Measurements from ENCODE around the gene SGMS1.

SGMS1 gene

GRCh38 chr10:50312464-50313437 lies 311.0 kb downstream of the SGMS1 start:
- H2BK120ac ChIP-seq (ENCODE audit: low read depth, low read length): no peak overlapping the region
- peak overlapping the region; percentile 45 for H3K9ac ChIP-seq (ENCODE audit: low read length)
- H4K8ac ChIP-seq (ENCODE audit: low read length): no peak overlapping the region
- H2AFZ ChIP-seq (ENCODE audit: low read depth, low read length): no peak overlapping the region
- peaks cover 9% of the 10 kb centered on the region for H3K79me1 ChIP-seq (replicated peaks; ENCODE audit: low read length, poor library complexity, severe bottlenecking)
- H2BK12ac ChIP-seq (ENCODE audit: low read length in 2 of 2): no peak overlapping the region
- no peaks in the 10 kb centered on the region for H3K4me1 ChIP-seq (ENCODE audit: control insufficient read depth, insufficient read depth, low read depth, low read length)
- peak; percentile 54 for DNase-seq
- no peak overlapping the region for H3K14ac ChIP-seq (ENCODE audit: low read length in 2 of 2)
- peaks cover 16% of the 10 kb centered on the region for H3K9me3 ChIP-seq (ENCODE audit: control insufficient read depth, low read length)
- no peak overlapping the region for H2BK5ac ChIP-seq (ENCODE audit: low read depth, low read length, poor library complexity, severe bottlenecking)
- no peak overlapping the region for H3K4ac ChIP-seq (ENCODE audit: low read depth in 1 of 2, low read length in 2 of 2)
- no peak overlapping the region for H3K4me3 ChIP-seq (ENCODE audit: insufficient read depth in 1 of 2, low read depth in 1 of 2, low read length in 2 of 2)
- H3K4me2 ChIP-seq (ENCODE audit: low read length, poor library complexity, severe bottlenecking): no peak overlapping the region
- no peak overlapping the region for H3K23ac ChIP-seq (ENCODE audit: low read length in 2 of 2)
- no peak overlapping the region for H3K27ac ChIP-seq (ENCODE audit: low read length, poor library complexity, severe bottlenecking)
- no peak overlapping the region for H3K18ac ChIP-seq (ENCODE audit: low read depth in 1 of 2, low read length in 2 of 2)
- WGBS: 77% methylated on average over 6 of the region's 10 CpGs
- no peak overlapping the region for H2AK5ac ChIP-seq (ENCODE audit: low read length, severe bottlenecking)
- no peak overlapping the region for H4K91ac ChIP-seq (ENCODE audit: low read length)
- no peaks in the 10 kb centered on the region for H3K27me3 ChIP-seq (ENCODE audit: control insufficient read depth in 1 of 2, insufficient read depth in 1 of 2, low read length in 2 of 2)
- peaks cover 10 to 35% of the 10 kb centered on the region in 2 experiments for H3K36me3 ChIP-seq (ENCODE audit: control insufficient read depth in 1 of 2, insufficient read depth in 2 of 2, low read depth in 1 of 2, low read length in 2 of 2)
- H2BK15ac ChIP-seq (ENCODE audit: low read depth, poor library complexity, severe bottlenecking): no peak overlapping the region

GRCh38 chr10:50310560-50311174 lies 313.1 kb downstream of the SGMS1 start:
- no peak for DNase-seq
- no peak overlapping the region for H3K4me3 ChIP-seq (ENCODE audit: insufficient read depth in 1 of 2, low read depth in 1 of 2, low read length in 2 of 2)
- peaks cover 10 to 55% of the 10 kb centered on the region in 2 experiments for H3K36me3 ChIP-seq (ENCODE audit: control insufficient read depth in 1 of 2, insufficient read depth in 2 of 2, low read depth in 1 of 2, low read length in 2 of 2)
- H3K4me1 ChIP-seq (ENCODE audit: control insufficient read depth, insufficient read depth, low read depth, low read length): no peaks in the 10 kb centered on the region
- H2BK5ac ChIP-seq (ENCODE audit: low read depth, low read length, poor library complexity, severe bottlenecking): no peak overlapping the region
- H2AK5ac ChIP-seq (ENCODE audit: low read length, severe bottlenecking): no peak overlapping the region
- no peak overlapping the region for H3K27ac ChIP-seq (ENCODE audit: low read length, poor library complexity, severe bottlenecking)
- no peak overlapping the region for H3K14ac ChIP-seq (ENCODE audit: low read length in 2 of 2)
- no peak overlapping the region for H3K4me2 ChIP-seq (ENCODE audit: low read length, poor library complexity, severe bottlenecking)
- no peak overlapping the region for H3K4ac ChIP-seq (ENCODE audit: low read depth in 1 of 2, low read length in 2 of 2)
- H4K8ac ChIP-seq (ENCODE audit: low read length): no peak overlapping the region
- no peak overlapping the region for H4K91ac ChIP-seq (ENCODE audit: low read length)
- H2BK15ac ChIP-seq (ENCODE audit: low read depth, poor library complexity, severe bottlenecking): no peak overlapping the region
- H2AFZ ChIP-seq (ENCODE audit: low read depth, low read length): no peak overlapping the region
- no peaks in the 10 kb centered on the region for H3K27me3 ChIP-seq (ENCODE audit: control insufficient read depth in 1 of 2, insufficient read depth in 1 of 2, low read length in 2 of 2)
- peak overlapping the region in 1 of 2 experiments; percentile 51 for H3K23ac ChIP-seq (ENCODE audit: low read length in 2 of 2)
- 92% methylated on average over 3 of the region's 4 CpGs for WGBS
- no peak overlapping the region for H2BK12ac ChIP-seq (ENCODE audit: low read length in 2 of 2)
- peaks cover 16% of the 10 kb centered on the region for H3K9me3 ChIP-seq (ENCODE audit: control insufficient read depth, low read length)
- peaks cover 9% of the 10 kb centered on the region for H3K79me1 ChIP-seq (replicated peaks; ENCODE audit: low read length, poor library complexity, severe bottlenecking)
- H2BK120ac ChIP-seq (ENCODE audit: low read depth, low read length): no peak overlapping the region
- no peak overlapping the region for H3K9ac ChIP-seq (ENCODE audit: low read length)
- H3K18ac ChIP-seq (ENCODE audit: low read depth in 1 of 2, low read length in 2 of 2): peak overlapping the region in 1 of 2 experiments; percentile 21

- Histone ChIP-seq H3K4me3 (ENCODE audit: insufficient read depth in 1 of 2, low read depth in 1 of 2, low read length in 2 of 2) (no peak overlapping the region), H3K9ac (ENCODE audit: low read length) (no peak overlapping the region), H4K91ac (ENCODE audit: low read length) (no peak overlapping the region), H3K36me3 (ENCODE audit: control insufficient read depth in 1 of 2, insufficient read depth in 2 of 2, low read depth in 1 of 2, low read length in 2 of 2) (peaks cover 10 to 56% of the 10 kb centered on the region in 2 experiments), H2AFZ (ENCODE audit: low read depth, low read length) (no peak overlapping the region), H3K4ac (ENCODE audit: low read depth in 1 of 2, low read length in 2 of 2) (no peak overlapping the region), H3K23ac (ENCODE audit: low read length in 2 of 2) (no peak overlapping the region), H3K27me3 (ENCODE audit: control insufficient read depth in 1 of 2, insufficient read depth in 1 of 2, low read length in 2 of 2) (no peaks in the 10 kb centered on the region), H3K18ac (ENCODE audit: low read depth in 1 of 2, low read length in 2 of 2) (no peak overlapping the region), H2BK12ac (ENCODE audit: low read length in 2 of 2) (no peak overlapping the region), H2BK15ac (ENCODE audit: low read depth, poor library complexity, severe bottlenecking) (no peak overlapping the region), H3K14ac (ENCODE audit: low read length in 2 of 2) (no peak overlapping the region), H2BK120ac (ENCODE audit: low read depth, low read length) (no peak overlapping the region), H3K4me1 (ENCODE audit: control insufficient read depth, insufficient read depth, low read depth, low read length) (no peaks in the 10 kb centered on the region), H3K27ac (ENCODE audit: low read length, poor library complexity, severe bottlenecking) (no peak overlapping the region), H3K79me1 (replicated peaks; ENCODE audit: low read length, poor library complexity, severe bottlenecking) (peaks cover 6% of the 10 kb centered on the region), H3K4me2 (ENCODE audit: low read length, poor library complexity, severe bottlenecking) (no peak overlapping the region), H4K8ac (ENCODE audit: low read length) (no peak overlapping the region), H3K9me3 (ENCODE audit: control insufficient read depth, low read length) (peaks cover 16% of the 10 kb centered on the region), H2BK5ac (ENCODE audit: low read depth, low read length, poor library complexity, severe bottlenecking) (no peak overlapping the region), H2AK5ac (ENCODE audit: low read length, severe bottlenecking) (no peak overlapping the region)
- DNase-seq: no peak
- 96% methylated on average over 4 of the region's 4 CpGs for WGBS
Measured at GRCh38 chr10:50309342-50309741, 314.4 kb downstream of the SGMS1 start.

GRCh38 chr10:50304660-50305059 lies 319.1 kb downstream of the SGMS1 start:
- H2BK15ac ChIP-seq (ENCODE audit: low read depth, poor library complexity, severe bottlenecking): no peak overlapping the region
- WGBS: 95% methylated on average over 8 of the region's 8 CpGs
- no peaks in the 10 kb centered on the region for H3K27me3 ChIP-seq (ENCODE audit: control insufficient read depth in 1 of 2, insufficient read depth in 1 of 2, low read length in 2 of 2)
- H3K36me3 ChIP-seq (ENCODE audit: control insufficient read depth in 1 of 2, insufficient read depth in 2 of 2, low read depth in 1 of 2, low read length in 2 of 2): peaks cover 3 to 48% of the 10 kb centered on the region in 2 experiments
- H2AFZ ChIP-seq (ENCODE audit: low read depth, low read length): no peak overlapping the region
- no peak for DNase-seq
- peaks cover 8% of the 10 kb centered on the region for H3K9me3 ChIP-seq (ENCODE audit: control insufficient read depth, low read length)
- no peak overlapping the region for H3K9ac ChIP-seq (ENCODE audit: low read length)
- no peak overlapping the region for H3K27ac ChIP-seq (ENCODE audit: low read length, poor library complexity, severe bottlenecking)
- H2AK5ac ChIP-seq (ENCODE audit: low read length, severe bottlenecking): no peak overlapping the region
- H2BK5ac ChIP-seq (ENCODE audit: low read depth, low read length, poor library complexity, severe bottlenecking): no peak overlapping the region
- no peak overlapping the region for H4K91ac ChIP-seq (ENCODE audit: low read length)
- H3K4me2 ChIP-seq (ENCODE audit: low read length, poor library complexity, severe bottlenecking): no peak overlapping the region
- no peak overlapping the region for H3K23ac ChIP-seq (ENCODE audit: low read length in 2 of 2)
- no peak overlapping the region for H2BK120ac ChIP-seq (ENCODE audit: low read depth, low read length)
- no peak overlapping the region for H3K18ac ChIP-seq (ENCODE audit: low read depth in 1 of 2, low read length in 2 of 2)
- H3K79me1 ChIP-seq (replicated peaks; ENCODE audit: low read length, poor library complexity, severe bottlenecking): no peaks in the 10 kb centered on the region
- no peaks in the 10 kb centered on the region for H3K4me1 ChIP-seq (ENCODE audit: control insufficient read depth, insufficient read depth, low read depth, low read length)
- H2BK12ac ChIP-seq (ENCODE audit: low read length in 2 of 2): no peak overlapping the region
- H4K8ac ChIP-seq (ENCODE audit: low read length): no peak overlapping the region
- H3K4me3 ChIP-seq (ENCODE audit: insufficient read depth in 1 of 2, low read depth in 1 of 2, low read length in 2 of 2): no peak overlapping the region
- H3K4ac ChIP-seq (ENCODE audit: low read depth in 1 of 2, low read length in 2 of 2): no peak overlapping the region
- H3K14ac ChIP-seq (ENCODE audit: low read length in 2 of 2): no peak overlapping the region
